Measurements from ENCODE around the gene CBFA2T2.

Gene CBFA2T2

DNA sequence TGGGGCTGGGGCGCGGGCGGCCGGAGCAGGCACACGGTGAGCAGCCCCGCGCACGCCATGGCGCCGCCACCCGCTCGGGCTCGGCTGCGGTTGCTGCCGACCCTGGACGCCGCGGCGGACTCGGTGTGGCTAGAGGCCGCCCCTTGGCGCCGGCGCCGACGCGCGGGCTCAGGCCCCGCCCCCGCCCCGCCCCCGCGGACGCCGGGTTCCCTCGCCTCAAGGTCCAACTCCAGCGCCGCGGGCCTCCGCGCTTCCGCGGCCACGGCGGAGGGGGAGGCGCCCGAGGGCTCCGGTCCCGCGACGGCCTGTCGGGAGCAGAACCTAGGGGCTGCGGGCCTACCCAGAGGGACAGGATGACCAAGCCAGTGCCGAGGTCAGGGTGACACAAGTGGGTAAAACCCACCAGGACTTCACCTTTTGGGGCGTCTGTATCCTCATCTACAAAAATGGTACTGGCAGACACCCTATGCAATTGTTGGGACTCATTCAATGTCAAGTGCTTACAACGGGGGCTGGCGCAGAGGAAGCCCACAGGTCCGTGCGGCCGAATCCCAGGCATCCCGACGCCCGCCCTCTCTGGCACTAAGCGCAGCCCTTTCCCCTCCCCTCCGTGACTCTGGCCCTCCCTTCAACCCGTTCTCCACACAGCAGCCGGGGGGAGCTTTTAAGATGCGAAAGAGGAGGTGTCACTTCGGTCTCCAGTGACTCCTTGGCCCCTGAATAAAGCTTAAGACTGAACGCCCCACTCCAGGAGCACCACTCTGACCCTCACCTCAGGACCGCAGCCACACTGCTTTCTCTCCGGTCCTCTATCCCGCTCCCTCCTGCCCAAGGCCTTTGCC lies 184.6 kb downstream of the CBFA2T2 start, which contains the start of gene NECAB3:
Gene NECAB3, minus strand, starts transcription at position 135 of the 842 bp plus-strand sequence. Its CDS starts 76 bp downstream, at position 59.
- DNase-seq (ENCODE audit: extremely low read depth in 1 of 2, low read depth in 1 of 2) = peak in 1 of 2 donors; percentile 53

- no peak for DNase-seq (ENCODE audit: extremely low read depth in 1 of 2, low read depth in 1 of 2)
These were observed 185.5 kb downstream of the CBFA2T2 start for GRCh38 chr20:33675136-33675959.

DNA sequence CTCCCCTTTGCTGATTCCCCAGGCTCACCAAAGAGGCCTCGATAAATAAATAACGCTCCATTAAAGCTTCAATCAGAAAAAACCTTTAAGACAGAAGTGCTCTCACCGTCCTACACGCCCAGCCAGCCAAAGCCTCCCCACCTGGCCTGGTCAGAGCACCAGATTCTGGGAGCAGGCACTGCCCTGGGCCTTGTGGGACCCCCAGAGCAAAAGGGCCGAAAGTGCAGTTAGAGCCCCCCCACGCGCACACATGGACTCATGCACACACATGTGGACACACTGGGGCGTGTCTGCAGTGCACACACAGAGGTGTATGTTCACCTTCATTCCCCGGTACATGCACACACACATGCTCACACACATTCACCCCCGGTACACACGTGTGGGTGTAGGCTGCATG lies 186.2 kb downstream of the CBFA2T2 start:
- DNase-seq (ENCODE audit: extremely low read depth in 1 of 2, low read depth in 1 of 2) = no peak

GRCh38 chr20:33676652-33677645 lies 187.1 kb downstream of the CBFA2T2 start:
- DNase-seq (ENCODE audit: extremely low read depth in 1 of 2, low read depth in 1 of 2) = no peak

DNA sequence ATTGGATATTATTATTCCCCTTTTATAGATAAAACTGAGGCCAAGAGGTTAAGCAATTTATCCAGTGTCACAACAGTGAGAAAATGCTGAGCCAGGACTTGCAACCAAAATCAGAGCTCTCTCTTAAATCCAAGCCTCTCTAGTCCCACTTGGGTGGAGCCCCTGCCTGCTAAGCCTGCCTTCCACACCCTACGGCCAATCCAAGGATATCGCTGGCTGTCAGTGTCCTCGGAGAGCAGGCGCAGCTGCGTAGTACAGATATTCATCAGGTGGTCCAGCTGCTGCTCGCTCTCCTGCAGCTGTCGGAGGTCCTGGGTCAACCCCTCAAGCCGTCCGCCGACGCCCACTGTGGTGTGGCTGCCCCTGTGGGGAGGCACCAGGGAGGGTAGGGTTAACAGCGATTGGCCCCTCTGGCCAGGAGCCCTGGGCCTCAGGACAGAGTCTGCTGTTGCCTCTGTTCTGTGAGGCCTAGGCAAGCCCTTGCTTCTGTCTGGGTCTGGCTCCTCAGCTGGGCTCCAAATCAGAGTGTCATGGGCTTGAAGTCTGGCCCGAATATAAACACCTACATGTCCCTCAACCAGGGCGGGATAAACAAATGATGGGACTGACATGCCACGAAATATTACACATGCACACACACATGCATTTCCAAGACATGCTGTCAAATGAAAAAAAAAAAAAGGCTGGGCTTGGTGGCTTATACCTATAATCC lies 188.3 kb downstream of the CBFA2T2 start:
- DNase-seq (ENCODE audit: extremely low read depth in 1 of 2, low read depth in 1 of 2) = no peak

GRCh38 chr20:33679758-33680485 lies 190.0 kb downstream of the CBFA2T2 start:
- peak; percentile 37 to 55 for DNase-seq (ENCODE audit: extremely low read depth in 1 of 2, low read depth in 1 of 2)

- DNase-seq (ENCODE audit: extremely low read depth in 1 of 2, low read depth in 1 of 2) = no peak
These were observed 190.8 kb downstream of the CBFA2T2 start for GRCh38 chr20:33680686-33681085.

DNA sequence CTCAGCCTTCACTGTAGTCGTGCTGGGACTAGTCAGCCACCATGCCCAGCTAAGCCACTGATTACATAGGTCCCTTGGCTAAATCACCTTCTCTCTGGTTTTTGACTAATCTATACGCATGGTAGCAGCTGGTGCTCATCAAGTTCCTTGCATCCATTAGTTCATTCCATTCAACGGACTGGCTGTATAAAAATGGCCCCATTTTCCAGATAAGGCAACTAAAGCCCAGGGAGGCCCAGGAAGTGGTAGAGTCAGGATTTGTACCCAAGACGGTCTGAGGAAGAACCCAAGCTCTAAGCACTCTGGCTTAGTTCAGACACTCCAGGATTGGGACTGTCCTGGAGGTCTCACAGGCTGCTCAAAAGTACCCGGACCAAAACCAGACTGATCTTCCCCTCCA lies 191.4 kb downstream of the CBFA2T2 start:
- no peak for DNase-seq (ENCODE audit: extremely low read depth in 1 of 2, low read depth in 1 of 2)

DNA sequence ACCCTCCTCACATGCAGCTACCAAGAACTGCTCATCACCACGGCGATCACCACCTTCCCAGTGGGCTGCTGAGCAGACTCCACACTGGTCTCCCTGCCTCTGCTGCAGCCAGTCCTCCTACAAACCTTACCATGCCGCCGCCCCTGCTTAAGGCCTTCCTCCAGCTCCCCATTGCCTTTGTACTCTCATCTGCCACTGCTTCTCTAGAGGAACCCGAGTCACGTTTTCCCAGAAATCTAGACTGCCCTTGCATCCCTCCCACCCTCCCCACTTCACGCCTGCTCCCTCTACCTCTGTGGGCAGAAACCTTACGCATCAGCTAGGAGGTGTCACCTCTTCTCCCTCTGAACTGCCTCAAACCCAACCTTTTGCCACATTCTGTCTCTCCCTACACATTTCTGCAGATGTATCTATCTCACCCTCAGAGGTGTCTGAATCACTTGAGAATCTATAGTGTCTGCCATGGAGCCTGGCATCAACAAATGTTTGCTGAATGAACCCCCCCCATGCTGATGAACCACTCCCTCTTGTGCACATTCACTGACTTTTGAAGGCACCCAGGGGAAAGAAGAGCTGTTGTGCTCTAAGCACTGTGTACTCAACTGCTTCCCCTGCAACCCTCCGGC lies 191.9 kb downstream of the CBFA2T2 start:
- DNase-seq (ENCODE audit: extremely low read depth in 1 of 2, low read depth in 1 of 2) = peak in 1 of 2 donors; percentile 40

DNA sequence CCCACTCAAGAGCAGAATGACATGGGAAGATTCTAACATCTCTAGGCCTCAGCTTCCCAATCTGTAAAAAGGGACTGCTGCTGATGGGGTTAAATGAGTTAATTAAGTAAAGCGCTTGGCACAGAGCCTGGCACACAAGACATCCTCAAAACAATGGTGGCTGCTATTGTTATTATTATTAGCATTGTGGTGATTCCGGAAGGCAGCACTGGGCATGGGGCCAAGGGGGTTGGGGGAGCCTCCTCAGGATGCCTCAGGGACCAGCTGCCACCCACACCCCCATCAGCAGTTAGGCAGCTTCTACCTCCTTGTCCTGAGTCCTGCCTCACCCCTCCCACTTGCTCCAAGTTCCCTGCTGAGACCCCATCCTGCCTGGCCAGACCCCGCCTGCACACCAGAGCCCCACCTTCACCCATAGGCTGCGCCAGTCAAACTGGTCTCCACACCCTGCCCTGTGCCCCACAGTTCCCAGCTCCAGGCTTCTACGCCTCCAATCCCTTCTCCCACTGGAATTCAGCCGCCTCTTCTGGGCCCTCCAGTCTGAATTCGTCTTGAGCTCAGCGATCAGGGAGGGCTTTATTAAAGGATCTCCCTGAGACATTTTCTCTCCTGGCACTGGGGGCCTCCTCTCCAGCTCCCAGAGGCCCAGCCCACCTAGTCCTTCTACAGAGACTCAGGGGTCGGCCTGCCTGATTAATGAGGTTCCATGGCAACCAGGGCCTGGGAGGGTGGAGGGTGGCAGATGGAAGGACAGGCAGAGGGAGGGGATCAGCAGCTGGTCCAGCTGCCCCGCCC lies 194.8 kb downstream of the CBFA2T2 start:
- no peak for DNase-seq (ENCODE audit: extremely low read depth in 1 of 2, low read depth in 1 of 2)

DNA sequence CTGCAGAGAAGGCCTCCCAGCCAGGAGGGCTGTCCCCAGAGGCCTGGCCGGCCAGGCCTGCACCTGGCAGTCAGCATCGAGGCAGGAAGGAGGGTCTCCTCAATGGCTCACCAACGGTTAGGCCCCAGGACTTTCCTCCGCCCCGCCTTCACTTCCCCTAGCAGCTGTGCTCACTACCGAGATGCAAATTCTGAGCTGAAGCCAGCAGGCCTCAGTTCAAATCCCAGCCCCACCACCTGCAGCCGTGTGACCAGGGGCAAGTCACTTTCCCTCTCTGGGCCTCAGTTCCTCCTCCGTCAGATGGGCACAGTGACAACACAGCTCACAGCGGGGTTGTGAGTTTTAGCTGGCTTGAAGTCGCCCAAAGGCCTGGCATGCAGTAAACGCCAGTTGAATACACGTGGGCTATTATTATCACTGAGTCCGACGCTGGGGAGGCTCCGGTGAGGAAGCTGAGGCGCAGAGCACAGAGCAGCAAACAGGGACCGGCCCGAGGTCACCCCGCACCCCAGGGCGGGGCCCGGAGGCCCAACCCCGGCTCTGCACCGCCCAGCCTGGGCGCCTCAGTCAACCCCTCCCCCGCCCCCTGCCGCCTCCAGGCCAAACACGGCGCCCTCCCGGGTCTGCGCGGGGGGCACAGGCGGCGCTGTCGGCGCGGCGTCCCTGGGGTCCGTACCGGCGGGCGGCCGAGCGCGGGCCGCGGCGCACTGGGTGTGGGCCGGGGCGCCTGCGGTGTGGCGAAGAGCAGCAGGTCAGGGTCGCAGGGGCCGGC lies 195.6 kb downstream of the CBFA2T2 start:
- peak in 1 of 2 donors; percentile 52 for DNase-seq (ENCODE audit: extremely low read depth in 1 of 2, low read depth in 1 of 2)

DNA sequence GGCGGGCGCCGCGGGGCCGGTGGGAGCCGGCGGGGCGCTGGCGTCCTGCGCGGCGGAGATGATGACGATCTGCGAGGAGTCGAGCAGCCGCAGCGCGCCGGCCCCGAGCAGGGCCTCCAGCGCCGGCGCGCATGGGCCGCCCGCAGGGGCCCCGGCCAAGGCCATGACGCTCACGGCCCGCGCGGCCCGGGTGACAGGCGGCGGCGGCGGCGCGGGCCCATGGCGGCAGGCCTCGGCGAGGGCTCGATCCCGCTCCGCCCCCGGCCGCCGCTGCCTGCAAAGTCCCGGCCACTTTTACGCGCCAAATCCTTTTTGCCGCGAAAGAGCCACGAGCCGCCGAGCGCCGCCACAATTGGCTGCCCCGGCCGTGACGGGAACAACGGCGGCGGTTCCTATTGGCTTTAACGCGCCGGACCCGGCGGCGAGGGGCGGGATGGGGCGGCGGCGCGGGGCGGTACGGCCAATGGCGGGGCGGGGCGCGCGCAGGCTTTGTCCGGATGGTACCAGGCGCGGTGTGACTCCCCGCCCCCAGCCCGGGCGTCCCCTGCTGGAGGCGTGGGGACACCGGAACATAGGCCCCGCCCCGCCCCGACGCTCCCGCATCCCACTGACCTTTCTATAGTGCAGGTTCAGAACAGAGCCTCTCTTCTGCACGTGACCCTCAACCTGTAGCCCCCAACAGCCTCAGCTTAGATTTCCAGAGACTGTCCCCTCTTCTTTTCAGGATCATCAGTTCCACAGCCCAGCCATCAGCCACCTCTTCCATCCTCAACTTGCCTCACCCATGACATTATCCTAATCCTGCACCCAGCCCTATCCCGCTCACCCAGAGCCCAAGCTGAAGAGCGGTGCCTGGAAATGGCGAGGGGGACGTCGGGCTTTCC lies 196.4 kb downstream of the CBFA2T2 start, which contains the start of gene E2F1:
Gene E2F1, minus strand, starts transcription at position 286 of the 884 bp plus-strand sequence. Its CDS starts 121 bp downstream, at position 165.
- peak; percentile 91 to 97 for DNase-seq (ENCODE audit: extremely low read depth in 1 of 2, low read depth in 1 of 2)

DNA sequence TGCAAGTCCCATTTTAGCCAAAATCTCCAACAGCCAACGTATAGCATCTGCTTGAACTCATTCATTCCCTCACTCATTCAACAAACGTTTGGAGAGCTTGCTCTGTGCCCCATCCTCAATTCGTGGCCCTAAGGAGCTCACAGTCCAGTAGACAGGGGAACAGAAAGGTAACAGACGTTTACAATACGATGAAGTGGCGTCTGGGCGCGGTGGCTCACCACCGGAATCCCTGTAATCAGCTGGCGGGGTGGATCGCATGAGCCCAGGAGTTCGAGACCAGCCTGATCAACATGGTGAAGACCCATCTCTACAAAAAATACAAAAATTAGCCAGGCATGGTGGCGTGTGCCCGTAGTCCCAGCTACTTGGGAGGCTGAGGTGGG lies 197.1 kb downstream of the CBFA2T2 start:
- no peak for DNase-seq (ENCODE audit: extremely low read depth in 1 of 2, low read depth in 1 of 2)

DNA sequence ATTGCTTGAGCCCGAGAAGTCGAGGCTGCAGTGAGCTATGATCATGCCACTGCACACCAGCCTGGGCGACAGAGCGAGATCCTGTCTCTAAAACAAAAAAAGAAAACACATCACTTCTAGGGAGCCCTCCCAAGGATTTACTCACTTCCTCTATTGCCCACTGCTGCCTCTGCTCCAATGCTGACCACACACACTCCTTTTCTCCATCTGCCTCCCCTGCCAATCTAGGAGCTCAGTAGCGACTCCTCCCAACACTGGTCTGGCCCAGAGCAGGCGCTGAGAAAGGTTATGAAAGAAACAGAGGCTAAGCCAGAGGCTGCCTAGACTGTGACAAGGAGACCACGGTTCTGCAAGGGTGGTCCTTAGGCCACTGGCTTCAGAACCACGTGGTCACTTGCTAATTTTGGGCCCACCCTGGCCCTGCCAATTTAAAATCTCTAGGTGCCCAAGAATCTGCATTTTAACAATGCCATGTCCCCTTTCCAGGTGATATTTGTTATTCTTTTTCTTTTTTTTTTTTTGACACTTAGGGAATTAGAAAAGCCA lies 197.5 kb downstream of the CBFA2T2 start:
- no peak for DNase-seq (ENCODE audit: extremely low read depth in 1 of 2, low read depth in 1 of 2)

GRCh38 chr20:33687993-33688937 lies 198.4 kb downstream of the CBFA2T2 start:
- DNase-seq (ENCODE audit: extremely low read depth in 1 of 2, low read depth in 1 of 2) = no peak

All from stimulated activated CD8-positive, alpha-beta memory T cell treated with anti-CD3 and anti-CD28 coated beads, Interleukin-7, amount 100 ng/mL, for 48 hours (primary cell).